Body of pancreas (tissue), 4 donors: ENCODE results near the gene SOAT2. TPM values are rescaled to one million over a fixed set of nuclear protein-coding genes. Genes with fewer than 3 reads are reported as not detected.

Source experiments
- ATAC-seq: fragments of 150-250 bp; one replicate; pipeline ENCODE4 v1.9.1; 2016
- DNase-seq, 4 donors: peaks; one replicate each; pipeline ENCODE4 v3.0.0-alpha.2; 2019
- H3K27ac ChIP-seq, 4 donors: fragments of 200-600 bp; sonication (generic); 1 replicate in 3 of 4; 2 replicates in 1 of 4; pipeline versions ENCODE4 v1.5.1 to v1.6.1; 2016 to 2019; ENCODE audit warnings: mild to moderate bottlenecking in 1 of 4, mixed read lengths in 1 of 4, moderate library complexity in 1 of 4
- H3K27me3 ChIP-seq, 2 donors: fragments of 200-600 bp; sonication (generic); one replicate each; pipeline ENCODE4 v1.6.0; 2016; ENCODE audit warnings: mild to moderate bottlenecking in 1 of 2
- H3K36me3 ChIP-seq, 2 donors: fragments of 200-600 bp; sonication (generic); replicated peaks in 1 of 2; 2 replicates each; pipeline ENCODE4 v1.5.1; 2016; ENCODE audit warnings: low read depth in 2 of 2; ENCODE audit not compliant: insufficient read depth in 1 of 2
- H3K4me1 ChIP-seq: fragments of 200-600 bp; sonication (generic); one replicate; pipeline ENCODE4 v1.6.0; 2016
- H3K4me3 ChIP-seq, 2 donors: fragments of 200-600 bp; sonication (generic); 1 replicate in 1 of 2; 2 replicates in 1 of 2; pipeline ENCODE4 v1.5.1; 2016 to 2019
- H3K9me3 ChIP-seq, 3 donors: fragments of 200-600 bp; sonication (generic); 1 replicate in 2 of 3; 2 replicates in 1 of 3; pipeline ENCODE4 v1.5.1; 2016
- POLR2A ChIP-seq, 3 donors: fragments of 450-650 bp; IDR thresholded peaks; one replicate each; pipeline ENCODE4 v1.6.1; 2016; ENCODE audit warnings: antibody characterized with exemption in 3 of 3, mild to moderate bottlenecking in 2 of 3
- WGBS, 2 donors: methylation state at CpG; one replicate each; pipeline ENCODE4 v1.1.5; 2017; 5-methylcytosine and 5-hydroxymethylcytosine counted together
- intact Hi-C: fragments of 100-400 bp; cut with DNase I; formaldehyde crosslinking; loops from one replicate; pipeline ENCODE4 v1.15.1; 2023
- total RNA-seq, 2 donors: library from RNA; depleted of rRNA; stranded (reverse); fragments of >200 nt; gene quantifications; one replicate each; pipeline ENCODE4 v1.1.0, GENCODE V29; 2016
- TF ChIP-seq, protein P1 (sequence below), 7 experiments: fragments of 450-650 bp in 4 of 7; fragments of 200-600 bp in 3 of 7; sonication (generic) in 3 of 7; IDR thresholded peaks; one replicate each; pipeline ENCODE4 v1.5.1; 2016 to 2019; ENCODE audit warnings: antibody characterized with exemption in 7 of 7

Gene SOAT2
- total RNA-seq, 2 donors from 2014 or later: not detected

DNA sequence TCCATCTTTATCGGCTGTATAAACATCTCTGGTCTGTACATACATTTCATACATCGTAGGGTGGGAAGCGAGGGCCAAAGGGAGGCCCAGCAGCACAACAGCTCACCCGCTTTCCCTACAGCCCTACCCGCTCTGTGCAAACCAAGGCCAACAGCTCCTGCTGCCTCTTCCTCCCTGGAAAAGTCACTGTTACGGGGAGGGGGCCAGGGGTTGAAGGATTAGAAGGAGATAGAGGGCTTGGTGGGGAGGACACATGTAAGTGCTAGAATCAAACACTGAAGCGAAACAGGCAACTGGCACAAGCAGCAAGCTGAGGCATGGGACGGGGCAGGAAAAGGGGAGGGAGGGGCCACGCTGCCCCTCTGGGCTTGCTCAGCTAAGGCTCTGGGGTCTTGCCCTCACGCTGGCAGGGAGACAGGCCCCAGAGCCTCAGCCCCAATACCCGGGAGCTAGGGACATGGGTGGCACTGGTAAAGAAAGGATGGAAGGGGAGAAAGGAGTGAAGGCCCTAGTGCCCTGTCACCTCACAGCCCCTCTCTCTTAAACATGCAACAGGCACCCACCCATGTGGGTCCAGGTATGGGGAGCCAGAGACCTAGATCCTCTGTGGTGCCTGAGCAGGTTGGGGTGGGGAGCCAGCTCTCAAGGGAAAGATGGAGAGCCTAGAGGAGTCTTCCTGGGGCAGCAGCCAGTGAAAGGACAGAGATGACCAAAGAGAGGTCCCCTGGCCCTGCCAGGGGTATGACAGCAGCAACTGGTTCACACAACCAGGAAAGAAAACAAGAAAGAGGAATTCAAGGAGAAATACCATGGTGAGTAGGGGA is 38.5 kb upstream of the SOAT2 start:
- Histone ChIP-seq H3K4me3 (no peak overlapping the region), H3K9me3 (no peaks in the 10 kb centered on the region), H3K27me3 (no peaks in the 10 kb centered on the region), H3K4me1 (peaks cover 30% of the 10 kb centered on the region), H3K36me3 (peaks cover 0 to 13% of the 10 kb centered on the region in 2 donors), H3K27ac (peak overlapping the region in 1 of 4 donors; percentile 10)
- ATAC-seq: no peak
- no peak for TF ChIP-seq POLR2A (IDR thresholded peaks at IDR 0.05)
- TF ChIP-seq, protein P1, sequence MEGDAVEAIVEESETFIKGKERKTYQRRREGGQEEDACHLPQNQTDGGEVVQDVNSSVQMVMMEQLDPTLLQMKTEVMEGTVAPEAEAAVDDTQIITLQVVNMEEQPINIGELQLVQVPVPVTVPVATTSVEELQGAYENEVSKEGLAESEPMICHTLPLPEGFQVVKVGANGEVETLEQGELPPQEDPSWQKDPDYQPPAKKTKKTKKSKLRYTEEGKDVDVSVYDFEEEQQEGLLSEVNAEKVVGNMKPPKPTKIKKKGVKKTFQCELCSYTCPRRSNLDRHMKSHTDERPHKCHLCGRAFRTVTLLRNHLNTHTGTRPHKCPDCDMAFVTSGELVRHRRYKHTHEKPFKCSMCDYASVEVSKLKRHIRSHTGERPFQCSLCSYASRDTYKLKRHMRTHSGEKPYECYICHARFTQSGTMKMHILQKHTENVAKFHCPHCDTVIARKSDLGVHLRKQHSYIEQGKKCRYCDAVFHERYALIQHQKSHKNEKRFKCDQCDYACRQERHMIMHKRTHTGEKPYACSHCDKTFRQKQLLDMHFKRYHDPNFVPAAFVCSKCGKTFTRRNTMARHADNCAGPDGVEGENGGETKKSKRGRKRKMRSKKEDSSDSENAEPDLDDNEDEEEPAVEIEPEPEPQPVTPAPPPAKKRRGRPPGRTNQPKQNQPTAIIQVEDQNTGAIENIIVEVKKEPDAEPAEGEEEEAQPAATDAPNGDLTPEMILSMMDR (IDR thresholded peaks at IDR 0.05): no peak
- intact Hi-C loops: loop anchor here (5.0 to 10.0 kb wide), 2 partner anchors 37 to 130 kb away; partner anchors contain the start of gene SOAT2
- 78 to 87% methylated on average over 11 of the region's 11 CpGs for WGBS, 2 donors
- peak in 1 of 4 donors; percentile 2 for DNase-seq

DNA sequence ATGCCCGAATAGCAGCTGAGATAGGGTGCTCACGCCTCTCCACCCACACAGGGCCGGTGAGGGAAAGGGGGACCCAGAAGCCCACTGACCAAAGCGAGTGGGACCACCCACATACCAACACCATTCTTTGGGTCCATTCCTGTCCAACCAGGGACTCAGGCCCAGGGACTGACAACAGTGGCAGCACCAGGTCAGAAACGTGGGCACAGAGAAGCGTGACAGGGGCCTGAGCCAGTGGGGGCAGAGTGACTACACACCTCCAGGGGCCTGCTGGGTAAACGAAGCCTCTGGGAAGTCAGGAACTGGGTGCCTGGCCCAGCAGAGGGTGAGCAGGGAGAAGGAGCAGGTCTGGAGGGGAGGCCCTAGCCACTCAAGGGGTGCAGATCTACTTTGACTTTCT is 37.8 kb upstream of the SOAT2 start:
- intact Hi-C loops: loop anchor here (5.0 to 10.0 kb wide), 2 partner anchors 37 to 129 kb away; partner anchors contain the start of gene SOAT2
- DNase-seq (peak in 2 of 4 donors; percentile 2 to 16), ATAC-seq (no peak)
- H3K27me3 ChIP-seq: no peaks in the 10 kb centered on the region
- H3K36me3 ChIP-seq: peaks cover 0 to 15% of the 10 kb centered on the region in 2 donors
- H3K4me3 ChIP-seq: no peak overlapping the region
- H3K4me1 ChIP-seq: peaks cover 23% of the 10 kb centered on the region
- TF ChIP-seq POLR2A (IDR thresholded peaks at IDR 0.05): no peak
- TF ChIP-seq, protein P1 (IDR thresholded peaks at IDR 0.05): no peak
- no peaks in the 10 kb centered on the region for H3K9me3 ChIP-seq
- 73 to 77% methylated on average over 7 of the region's 7 CpGs for WGBS, 2 donors
- no peak overlapping the region for H3K27ac ChIP-seq

DNA sequence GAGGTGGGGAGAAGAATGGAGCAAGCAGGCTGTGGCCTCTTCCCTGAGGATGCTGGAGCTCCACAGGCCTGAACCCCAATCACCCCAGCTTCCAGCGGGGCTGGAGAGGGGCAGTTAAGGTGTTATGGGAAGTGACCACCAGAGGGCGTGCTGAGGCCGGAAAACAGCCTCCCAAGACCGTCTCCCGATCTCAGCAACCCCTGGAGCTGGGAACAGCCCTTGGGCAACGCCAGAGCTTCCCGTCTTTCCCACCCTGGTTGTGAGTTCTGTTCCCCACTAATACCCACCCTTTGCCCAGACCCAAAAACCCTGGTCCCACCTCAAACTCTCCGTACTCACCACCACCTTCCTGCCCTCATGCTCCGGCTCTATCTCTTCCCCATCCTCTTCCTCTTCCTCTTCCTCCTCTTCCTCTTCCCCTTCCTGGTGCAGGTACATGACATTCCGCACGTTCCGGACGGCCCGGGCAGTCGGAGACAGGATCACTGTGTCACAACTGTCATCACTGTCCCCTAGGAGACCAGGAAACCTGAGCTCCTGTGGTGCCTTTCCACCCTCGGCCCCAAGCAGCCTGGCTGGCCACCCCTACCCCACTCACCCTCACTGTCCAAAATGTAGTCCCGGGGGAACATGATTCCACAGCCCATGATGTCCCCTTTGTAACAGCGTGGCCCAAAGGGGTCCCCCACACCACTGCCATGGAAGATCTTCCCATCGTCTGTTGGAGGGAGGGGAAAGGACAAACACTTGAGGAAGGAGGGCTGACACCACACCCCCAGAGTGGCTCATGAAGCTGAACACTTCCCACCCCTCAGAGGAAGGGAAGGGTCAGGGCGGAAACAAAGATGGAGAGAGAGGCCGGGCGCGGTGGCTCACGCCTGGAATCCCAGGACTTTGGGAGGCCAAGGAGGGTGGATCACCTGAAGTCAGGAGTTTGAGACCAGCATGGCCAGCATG is 37.0 kb upstream of the SOAT2 start:
- intact Hi-C loops: loop anchor here (5.0 to 10.0 kb wide), 2 partner anchors 36 to 129 kb away; partner anchors contain the start of gene SOAT2
- H3K27me3 ChIP-seq: no peaks in the 10 kb centered on the region
- no peak overlapping the region for H3K4me3 ChIP-seq
- H3K4me1 ChIP-seq: peaks cover 15% of the 10 kb centered on the region
- 39 to 48% methylated on average over 23 of the region's 24 CpGs for WGBS, 2 donors
- peaks cover 0 to 19% of the 10 kb centered on the region in 2 donors for H3K36me3 ChIP-seq
- peak; percentile 63 for ATAC-seq
- H3K9me3 ChIP-seq: no peaks in the 10 kb centered on the region
- peak overlapping the region in 3 of 4 donors; percentile 20 to 55 (median 45) for H3K27ac ChIP-seq
- TF ChIP-seq, protein P1 (IDR thresholded peaks at IDR 0.05): peak; percentile 75 to 92 (median 86)
- peak in 1 of 3 donors; percentile 19 for TF ChIP-seq POLR2A (IDR thresholded peaks at IDR 0.05)
- DNase-seq: peak; percentile 80 to 84 (median 83)

DNA sequence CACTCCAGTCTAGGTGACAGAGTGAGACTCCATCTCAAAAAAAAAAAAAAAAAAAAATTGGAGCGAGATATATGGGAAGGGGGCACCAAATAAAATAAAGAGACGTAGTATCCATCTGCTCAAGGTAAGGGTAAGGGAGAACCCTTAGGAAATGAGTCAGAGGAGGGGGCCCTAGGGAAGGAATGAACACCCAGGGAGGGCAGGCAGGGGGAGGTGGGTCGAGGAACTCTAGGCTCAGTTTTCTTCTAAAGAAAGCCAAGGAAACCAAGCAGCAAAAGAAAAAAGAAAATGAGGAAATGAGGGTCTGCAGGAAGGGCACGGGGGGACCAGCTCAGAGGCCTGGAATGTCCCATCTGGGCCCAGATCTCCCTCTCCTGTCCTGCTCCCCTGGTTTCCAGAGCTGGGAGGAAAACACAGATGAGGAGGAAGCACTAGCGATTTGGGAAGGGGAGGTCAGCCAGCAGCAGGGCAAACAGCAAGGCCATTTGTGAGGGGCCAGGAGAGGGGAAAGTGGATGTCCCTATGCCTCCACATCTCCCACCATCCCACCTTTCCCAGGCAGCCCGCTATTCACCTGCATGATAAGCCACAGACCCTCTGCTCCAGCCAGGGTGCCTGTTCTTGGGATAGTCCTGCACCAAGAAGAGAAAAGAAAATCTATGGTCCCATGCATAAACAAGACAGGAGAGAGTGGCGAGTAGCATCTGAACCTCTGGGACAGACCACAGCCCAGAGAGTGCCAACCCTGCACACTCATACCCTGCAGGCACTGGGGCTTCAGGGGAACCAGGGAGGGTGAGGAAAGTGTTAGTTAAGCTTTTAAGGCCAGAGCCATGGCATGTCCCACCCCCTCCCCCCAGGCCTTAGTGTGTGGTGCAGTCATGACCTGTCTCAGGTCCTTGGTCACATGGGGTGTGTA is 36.0 kb upstream of the SOAT2 start:
- no peak for TF ChIP-seq POLR2A (IDR thresholded peaks at IDR 0.05)
- TF ChIP-seq, protein P1 (IDR thresholded peaks at IDR 0.05): no peak
- 79 to 88% methylated on average over 7 of the region's 7 CpGs for WGBS, 2 donors
- Histone ChIP-seq H3K36me3 (peaks cover 0 to 19% of the 10 kb centered on the region in 2 donors), H3K27ac (no peak overlapping the region), H3K4me1 (peaks cover 5% of the 10 kb centered on the region), H3K9me3 (no peaks in the 10 kb centered on the region), H3K27me3 (no peaks in the 10 kb centered on the region), H3K4me3 (no peak overlapping the region)
- DNase-seq: no peak
- no peak for ATAC-seq
- intact Hi-C loops: loop anchor here (5.0 to 10.0 kb wide), 2 partner anchors 35 to 127 kb away; partner anchors contain the start of gene SOAT2
